Measurements from ENCODE around the gene PSG6.
"Not testable (repeated sequence)": the region's sequence is repeated elsewhere in the genome, so short reads cannot be mapped to it uniquely, and the experiment has no call there.

Gene PSG6

GRCh38 chr19:42933412-42933811, 15.7 kb upstream of the PSG6 start:
- TF ChIP-seq CSDC2 (CRISPR knock-in tag; IDR thresholded peaks at IDR 0.05): peak; percentile 63; the same call in 1 of the 2 replicates
- not testable (repeated sequence) for ATAC-seq

GRCh38 chr19:42932485-42933101, 14.9 kb upstream of the PSG6 start:
- 0 out of 3 replicates have a peak, but pooled peaks have one; percentile 32 for ATAC-seq
- TF ChIP-seq CSDC2 (CRISPR knock-in tag; IDR thresholded peaks at IDR 0.05): 0 out of 2 replicates have a peak, but pooled peaks have one; percentile 27
- peak; percentile 70 for TF ChIP-seq ISL1 (CRISPR knock-in tag; IDR thresholded peaks at IDR 0.05)
- TF ChIP-seq, protein P1, sequence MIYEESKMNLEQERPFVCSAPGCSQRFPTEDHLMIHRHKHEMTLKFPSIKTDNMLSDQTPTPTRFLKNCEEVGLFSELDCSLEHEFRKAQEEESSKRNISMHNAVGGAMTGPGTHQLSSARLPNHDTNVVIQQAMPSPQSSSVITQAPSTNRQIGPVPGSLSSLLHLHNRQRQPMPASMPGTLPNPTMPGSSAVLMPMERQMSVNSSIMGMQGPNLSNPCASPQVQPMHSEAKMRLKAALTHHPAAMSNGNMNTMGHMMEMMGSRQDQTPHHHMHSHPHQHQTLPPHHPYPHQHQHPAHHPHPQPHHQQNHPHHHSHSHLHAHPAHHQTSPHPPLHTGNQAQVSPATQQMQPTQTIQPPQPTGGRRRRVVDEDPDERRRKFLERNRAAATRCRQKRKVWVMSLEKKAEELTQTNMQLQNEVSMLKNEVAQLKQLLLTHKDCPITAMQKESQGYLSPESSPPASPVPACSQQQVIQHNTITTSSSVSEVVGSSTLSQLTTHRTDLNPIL (CRISPR knock-in tag; IDR thresholded peaks at IDR 0.05; ENCODE audit: low read depth): peak; percentile 71

DNA sequence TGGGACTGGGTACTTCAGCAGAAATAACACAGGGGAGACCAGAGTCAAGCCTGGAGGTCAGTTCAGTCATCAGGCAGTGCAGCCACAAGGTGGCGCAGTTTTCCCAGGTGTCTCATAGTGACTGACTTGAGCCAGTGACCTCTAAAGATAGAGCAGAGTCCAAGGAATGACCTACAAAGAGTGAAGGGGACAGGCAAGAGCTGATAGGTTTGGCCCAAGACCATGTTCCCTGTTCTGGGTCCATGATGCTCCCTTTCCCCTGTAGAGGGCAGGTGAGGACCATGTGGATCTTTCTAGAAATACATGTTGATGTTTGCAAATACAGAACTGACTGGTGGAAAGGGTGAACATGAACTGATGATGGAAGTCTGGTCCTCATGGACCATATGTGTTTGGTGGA, 12.5 kb upstream of the PSG6 start:
- ATAC-seq: not testable (repeated sequence)

DNA sequence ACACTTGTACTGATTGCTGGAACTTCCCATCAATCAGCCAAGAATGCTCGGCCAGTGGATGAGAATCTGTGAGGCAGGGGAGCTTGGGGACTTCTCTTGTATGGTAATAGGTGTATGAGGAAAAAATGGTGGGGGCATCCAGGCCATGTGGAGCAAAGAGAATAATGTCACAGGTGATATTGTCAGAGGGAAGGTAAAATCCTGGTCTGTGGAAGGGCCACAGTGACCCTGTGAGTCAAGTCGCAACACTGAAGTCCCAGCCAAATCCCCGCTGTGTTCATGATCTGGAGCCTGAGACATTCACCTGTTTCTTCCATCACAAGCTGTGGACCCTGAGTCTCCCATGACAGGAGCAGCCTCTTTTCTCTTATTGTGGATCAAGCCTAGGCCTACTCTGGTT, 11.2 kb upstream of the PSG6 start:
- TF ChIP-seq CSDC2 (CRISPR knock-in tag; IDR thresholded peaks at IDR 0.05) (no peak), ZNF8 (CRISPR knock-in tag; IDR thresholded peaks at IDR 0.05) (no peak), TCF4 (CRISPR knock-in tag; IDR thresholded peaks at IDR 0.05; ENCODE audit: borderline replicate concordance) (no peak), CSRNP3 (CRISPR knock-in tag; IDR thresholded peaks at IDR 0.05) (no peak), ZFP3 (CRISPR knock-in tag; IDR thresholded peaks at IDR 0.05) (no peak)
- TF ChIP-seq, protein P1 (CRISPR knock-in tag; IDR thresholded peaks at IDR 0.05; ENCODE audit: low read depth): no peak
- ATAC-seq: no peak

DNA sequence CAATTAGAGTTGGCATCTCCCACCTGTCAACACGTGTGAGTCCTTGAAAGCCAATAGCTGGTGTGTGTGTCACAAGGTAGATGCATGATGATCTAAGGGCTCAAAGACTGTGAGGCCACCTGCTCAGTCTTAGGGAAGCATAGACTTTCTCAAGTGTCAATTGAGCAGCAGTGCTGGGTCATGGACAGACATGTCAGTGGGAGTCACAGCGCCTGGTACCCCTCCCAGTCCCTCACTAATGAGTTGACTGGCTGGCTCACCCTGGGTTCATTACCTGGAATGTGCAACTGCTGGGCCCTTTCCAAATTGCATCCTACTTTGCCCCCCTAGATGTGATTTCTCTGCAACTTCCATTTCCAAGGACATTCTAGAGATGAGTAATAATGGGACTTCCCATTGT, 9.1 kb upstream of the PSG6 start:
- no peak for ATAC-seq
- no peak for TF ChIP-seq TOX (CRISPR knock-in tag; IDR thresholded peaks at IDR 0.05; ENCODE audit: borderline replicate concordance)

DNA sequence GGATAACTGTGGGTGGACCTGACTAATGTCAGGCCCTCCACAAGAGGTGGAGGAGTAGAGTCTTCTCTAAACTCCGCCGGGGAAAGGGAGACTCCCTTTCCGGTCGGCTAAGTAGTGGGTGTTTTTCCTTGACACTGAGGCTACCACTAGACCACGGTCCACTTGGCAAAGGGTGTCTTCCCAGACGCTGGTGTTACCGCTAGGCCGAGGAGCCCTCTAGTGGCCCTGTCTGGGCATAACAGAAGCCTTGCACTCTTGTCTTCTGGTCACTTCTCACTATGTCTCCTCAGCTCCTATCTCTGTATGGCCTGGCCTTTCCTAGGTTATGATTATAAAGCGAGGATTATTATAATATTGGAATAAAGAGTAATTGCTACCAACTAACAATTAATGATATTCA, 5.4 kb upstream of the PSG6 start:
- ATAC-seq: not testable (repeated sequence)

DNA sequence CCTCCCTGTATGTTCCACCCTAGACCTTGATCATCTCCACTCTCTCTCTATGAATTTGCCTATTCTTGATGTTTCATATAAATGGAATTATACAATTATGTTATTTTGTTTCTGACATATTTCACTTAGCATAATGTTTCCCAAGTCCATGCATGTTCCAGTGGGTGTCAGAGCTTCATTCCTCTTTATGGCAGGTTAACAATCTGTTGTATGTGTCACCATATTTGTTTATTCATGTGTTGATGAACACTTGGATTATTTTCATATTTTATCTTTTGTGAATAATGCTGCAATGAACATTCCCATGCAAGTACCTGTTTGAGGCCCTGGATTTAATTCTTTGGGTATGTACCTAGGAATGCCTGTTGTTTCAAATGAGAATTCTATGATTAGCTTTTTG, 3.3 kb upstream of the PSG6 start:
- ATAC-seq: not testable (repeated sequence)

GRCh38 chr19:42919757-42920079, 2.0 kb upstream of the PSG6 start:
- no peak for ATAC-seq
- TF ChIP-seq POU6F1 (CRISPR knock-in tag; IDR thresholded peaks at IDR 0.05; ENCODE audit: borderline replicate concordance, low read depth): no peak
- no peak for TF ChIP-seq ZFP3 (CRISPR knock-in tag; IDR thresholded peaks at IDR 0.05)
- TF ChIP-seq ZNF70 (CRISPR knock-in tag; IDR thresholded peaks at IDR 0.05): no peak
- no peak for TF ChIP-seq BACH2 (CRISPR knock-in tag; IDR thresholded peaks at IDR 0.05; ENCODE audit: borderline replicate concordance)
- TF ChIP-seq ESRRG (CRISPR knock-in tag; IDR thresholded peaks at IDR 0.05): no peak
- no peak for TF ChIP-seq ZC3H10 (CRISPR knock-in tag; IDR thresholded peaks at IDR 0.05)
- TF ChIP-seq TCF4 (CRISPR knock-in tag; IDR thresholded peaks at IDR 0.05; ENCODE audit: borderline replicate concordance): no peak
- TF ChIP-seq CSRNP3 (CRISPR knock-in tag; IDR thresholded peaks at IDR 0.05): no peak
- TF ChIP-seq PPARA (CRISPR knock-in tag; IDR thresholded peaks at IDR 0.05; ENCODE audit: borderline replicate concordance): no peak

- ATAC-seq: not testable (repeated sequence)
These were observed 1.5 kb upstream of the PSG6 start for GRCh38 chr19:42919070-42919756.

- not testable (repeated sequence) for ATAC-seq
These were observed 829 bp upstream of the PSG6 start for GRCh38 chr19:42918377-42919069.

- ATAC-seq: not testable (repeated sequence)
These were observed 763 bp downstream of the PSG6 start for GRCh38 chr19:42916931-42917330.

DNA sequence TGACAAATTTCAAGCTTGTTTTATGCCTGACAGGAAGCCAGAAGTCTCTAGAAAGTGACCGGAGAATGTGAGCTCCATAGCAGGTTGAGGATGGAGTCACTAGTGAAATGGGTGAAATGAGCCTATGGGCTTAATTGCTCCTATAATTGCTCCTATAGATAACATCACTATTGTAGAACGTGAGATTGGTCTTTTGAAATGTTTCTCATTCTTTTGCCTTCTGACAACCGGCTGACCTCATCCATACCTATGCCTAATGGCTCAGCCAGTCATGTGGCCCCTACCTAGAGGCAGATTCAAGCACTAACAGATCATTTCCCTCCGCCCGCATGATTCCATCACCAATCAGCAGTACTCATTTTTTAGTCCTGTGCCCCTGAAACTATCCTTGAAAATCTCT, 4.2 kb downstream of the PSG6 start:
- ATAC-seq: not testable (repeated sequence)

All from SK-N-SH treated with all-trans-retinoic acid at 6 μM for 48 hours (cell line).